Fibroblast of mammary gland (primary cell): ENCODE measurements around the gene PRKCH.

Source experiments
- DNase-seq: peaks from one replicate; pipeline ENCODE4 v3.0.0-alpha.2; 2010; ENCODE audit warnings: low read depth
- H3K4me3 ChIP-seq: 2 replicates; pipeline ENCODE4 v1.5.1; 2011; ENCODE audit warnings: low read depth, mild to moderate bottlenecking, low read length, moderate library complexity; ENCODE audit not compliant: control insufficient read depth
- CTCF ChIP-seq: conservative IDR thresholded peaks from 2 replicates; pipeline ENCODE4 v1.5.1; 2011; ENCODE audit warnings: low read depth, low read length, inconsistent platforms; ENCODE audit not compliant: control insufficient read depth, insufficient read depth

PRKCH gene

DNA sequence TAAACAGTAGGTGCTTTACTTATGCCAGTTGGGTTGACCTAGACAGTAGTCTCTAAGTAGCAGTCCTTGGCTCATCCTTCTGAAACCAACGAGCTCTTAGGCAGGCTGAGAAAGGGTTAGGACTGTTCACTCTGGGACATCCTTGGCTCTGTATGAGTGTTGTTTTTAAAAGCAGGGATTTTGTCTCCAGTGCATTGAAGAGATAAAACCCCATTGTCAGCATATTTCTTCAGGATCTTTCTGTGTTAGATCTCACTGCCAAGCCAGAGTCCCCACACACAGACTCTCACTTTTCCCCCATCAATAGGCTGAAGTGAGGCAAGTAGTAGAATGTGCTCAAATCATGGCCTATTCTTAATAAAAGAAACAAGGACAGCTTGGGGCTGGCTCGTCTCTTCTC lies 250.5 kb downstream of the PRKCH start:
- no peak for TF ChIP-seq CTCF
- DNase-seq: no peak
- H3K4me3 ChIP-seq: no peak overlapping the region

- no peak overlapping the region for H3K4me3 ChIP-seq
- peak; percentile 69 for DNase-seq
- TF ChIP-seq CTCF: no peak
Measured at GRCh38 chr14:61573321-61573720, 251.9 kb downstream of the PRKCH start.

GRCh38 chr14:61573748-61574513 lies 252.6 kb downstream of the PRKCH start:
- H3K4me3 ChIP-seq: no peak overlapping the region
- TF ChIP-seq CTCF: no peak
- DNase-seq: peak; percentile 73

- no peak for TF ChIP-seq CTCF
- DNase-seq: peak; percentile 66
- no peak overlapping the region for H3K4me3 ChIP-seq
Measured at GRCh38 chr14:61574514-61574807, 253.1 kb downstream of the PRKCH start.

- no peak for TF ChIP-seq CTCF
- no peak overlapping the region for H3K4me3 ChIP-seq
- no peak for DNase-seq
Measured at GRCh38 chr14:61575126-61575525, 253.7 kb downstream of the PRKCH start.

DNA sequence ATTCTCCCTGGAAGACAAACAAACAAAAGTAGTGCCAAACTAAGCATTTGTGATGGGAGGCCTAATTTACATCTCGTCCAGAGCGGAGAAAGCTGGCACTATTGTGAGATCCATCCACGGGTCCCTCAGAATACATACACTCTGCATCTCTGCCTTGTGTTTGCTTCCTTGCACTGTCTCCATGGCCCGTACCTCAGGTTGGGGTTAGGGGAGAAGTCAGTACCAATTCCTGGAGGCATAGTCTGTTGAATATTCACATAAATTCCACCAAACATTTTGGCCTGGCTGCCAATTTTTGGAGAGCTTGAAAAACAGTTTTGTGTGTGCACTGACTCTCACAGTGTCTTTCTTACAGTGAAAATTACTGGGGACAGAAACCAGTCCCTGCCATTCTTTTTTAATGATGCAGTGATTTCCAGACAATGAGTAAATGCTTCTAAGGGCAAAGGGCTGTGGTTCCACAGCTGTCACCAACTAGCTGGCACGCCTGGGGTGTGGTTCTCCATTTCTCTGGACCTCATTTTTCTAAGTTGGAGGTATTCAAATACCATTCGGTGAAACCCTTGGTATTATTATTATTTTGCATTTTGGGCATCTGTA lies 254.3 kb downstream of the PRKCH start:
- no peak overlapping the region for H3K4me3 ChIP-seq
- no peak for DNase-seq

More for the DNA sequence above, 254.3 kb downstream of the PRKCH start:
- no peak for TF ChIP-seq CTCF
